SKM-1 (cell line): ENCODE measurements around the gene CDK10.
"Not testable (repeated sequence)": the region's sequence is repeated elsewhere in the genome, so short reads cannot be mapped to it uniquely, and the experiment has no call there.

Experiments used
- DNase-seq: peaks from one replicate; lab custom pipeline; 2025; ENCODE audit not compliant: unreplicated experiment; lab: John Stamatoyannopoulos, UW

CDK10 gene

DNA sequence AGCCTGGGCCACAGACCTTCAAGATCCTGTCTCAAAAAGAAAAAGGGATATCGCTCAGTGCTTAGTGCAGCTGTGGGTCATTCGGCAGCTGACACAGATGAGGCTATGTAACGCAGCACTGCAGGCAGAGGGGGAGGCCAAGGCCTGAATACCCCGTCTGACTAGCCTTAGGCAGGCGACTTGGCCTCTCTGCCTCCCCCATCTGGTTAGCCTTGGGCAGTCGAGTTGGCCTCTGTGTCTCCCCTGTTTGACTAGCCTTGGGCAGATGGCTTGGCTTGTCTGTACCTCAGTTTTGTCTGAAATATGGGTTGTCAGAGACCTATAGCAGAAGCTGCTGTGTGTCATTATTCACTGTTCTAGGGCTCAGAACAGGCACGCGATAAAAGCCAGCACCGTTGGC is 18.9 kb upstream of the CDK10 start:
- no peak for DNase-seq

DNA sequence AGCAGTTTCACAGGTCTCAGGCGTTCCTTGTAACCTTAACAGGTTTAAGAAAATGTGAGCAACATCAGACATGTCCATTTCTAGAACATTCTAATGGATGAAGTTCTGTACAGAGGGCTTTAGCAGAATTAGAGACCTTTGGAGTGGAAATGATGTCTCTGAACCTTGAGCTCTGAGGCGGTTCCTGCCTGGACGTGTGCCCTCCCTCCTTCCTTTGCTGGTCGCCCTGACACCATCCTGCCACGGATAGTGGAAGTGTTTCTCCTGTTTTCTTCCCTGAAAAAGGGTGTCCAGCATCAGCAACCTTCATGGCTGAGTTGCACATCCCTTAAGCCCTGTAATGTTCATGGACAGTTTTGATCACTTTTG is 17.7 kb upstream of the CDK10 start:
- no peak for DNase-seq

DNA sequence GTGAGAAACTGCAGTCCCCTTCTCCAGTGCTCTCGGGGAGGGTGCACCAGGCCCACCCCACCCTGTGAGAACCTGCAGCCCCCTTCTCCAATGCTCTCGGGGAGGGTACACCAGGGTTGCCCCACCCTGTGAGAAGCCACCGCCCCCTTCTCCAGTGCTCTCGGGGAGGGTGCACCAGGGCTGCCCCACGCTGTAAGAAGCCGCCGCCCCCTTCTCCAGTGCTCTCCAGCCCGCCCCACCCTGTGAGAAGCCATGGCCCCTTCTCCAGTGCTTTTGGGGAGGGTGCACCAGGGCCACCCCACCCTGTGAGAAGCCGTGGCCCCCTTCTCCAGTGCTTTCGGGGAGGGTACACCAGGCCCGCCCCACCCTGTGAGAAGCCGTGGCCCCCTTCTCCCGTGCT is 16.7 kb upstream of the CDK10 start:
- DNase-seq, result no peak

DNA sequence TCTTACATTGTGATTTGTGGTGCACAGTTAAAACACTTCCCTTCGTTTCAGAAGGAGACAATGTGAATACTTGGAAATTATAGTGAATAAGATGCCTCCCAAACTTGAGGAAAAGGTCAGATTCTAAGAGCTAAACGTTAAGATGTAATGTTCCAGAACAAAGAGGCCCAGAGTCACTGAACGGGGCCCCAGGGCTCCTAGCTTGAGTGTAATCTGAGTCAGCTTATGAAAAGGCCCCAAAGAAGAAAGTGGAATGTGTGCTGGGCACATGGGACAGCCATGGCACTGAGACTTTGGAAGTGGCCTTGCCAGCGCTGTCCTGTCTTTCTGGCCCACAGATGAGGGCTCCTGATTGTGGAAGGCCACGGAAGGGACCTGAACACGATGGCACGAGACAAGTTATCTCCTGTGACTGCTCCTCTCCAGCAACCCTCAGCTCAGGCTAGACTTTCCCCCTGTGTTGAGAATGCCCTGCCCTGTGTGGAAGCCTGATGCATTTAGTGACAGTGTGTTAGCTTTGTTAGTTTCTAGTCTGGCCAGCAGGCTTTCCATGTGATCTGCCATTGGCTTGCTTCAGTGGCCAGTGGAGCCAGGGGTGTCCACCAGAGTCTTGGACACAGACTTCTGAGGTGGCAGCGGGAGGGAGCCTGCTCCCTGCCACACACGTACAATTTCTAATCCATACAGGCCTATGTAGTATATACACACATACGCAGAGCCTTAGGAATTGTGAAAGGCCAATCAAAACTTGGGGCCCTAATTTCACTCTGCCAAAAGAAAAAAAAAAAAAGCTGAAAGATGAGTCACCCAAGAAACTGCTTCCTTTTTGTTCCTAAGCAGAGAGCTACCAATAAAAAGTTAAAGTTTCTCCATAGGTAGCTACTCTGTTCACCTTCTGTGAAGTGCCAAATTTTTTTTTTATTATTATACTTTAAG is 15.7 kb upstream of the CDK10 start:
- DNase-seq, result no peak

DNA sequence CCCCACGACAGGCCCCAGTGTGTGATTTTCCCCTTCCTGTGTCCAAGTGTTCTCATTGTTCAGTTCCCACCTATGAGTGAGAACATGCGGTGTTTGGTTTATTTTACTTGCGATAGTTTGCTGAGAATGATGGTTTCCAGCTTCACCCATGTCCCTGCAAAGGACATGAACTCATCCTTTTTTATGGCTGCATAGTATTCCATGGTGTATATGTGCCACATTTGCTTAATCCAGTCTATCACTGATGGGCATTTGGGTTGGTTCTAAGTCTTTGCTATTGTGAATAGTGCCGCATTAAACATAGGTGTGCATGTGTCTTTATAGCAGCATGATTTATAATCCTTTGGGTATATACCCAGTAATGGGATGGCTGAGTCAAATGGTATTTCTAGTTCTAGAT is 14.9 kb upstream of the CDK10 start:
- DNase-seq, result not testable (repeated sequence)

DNA sequence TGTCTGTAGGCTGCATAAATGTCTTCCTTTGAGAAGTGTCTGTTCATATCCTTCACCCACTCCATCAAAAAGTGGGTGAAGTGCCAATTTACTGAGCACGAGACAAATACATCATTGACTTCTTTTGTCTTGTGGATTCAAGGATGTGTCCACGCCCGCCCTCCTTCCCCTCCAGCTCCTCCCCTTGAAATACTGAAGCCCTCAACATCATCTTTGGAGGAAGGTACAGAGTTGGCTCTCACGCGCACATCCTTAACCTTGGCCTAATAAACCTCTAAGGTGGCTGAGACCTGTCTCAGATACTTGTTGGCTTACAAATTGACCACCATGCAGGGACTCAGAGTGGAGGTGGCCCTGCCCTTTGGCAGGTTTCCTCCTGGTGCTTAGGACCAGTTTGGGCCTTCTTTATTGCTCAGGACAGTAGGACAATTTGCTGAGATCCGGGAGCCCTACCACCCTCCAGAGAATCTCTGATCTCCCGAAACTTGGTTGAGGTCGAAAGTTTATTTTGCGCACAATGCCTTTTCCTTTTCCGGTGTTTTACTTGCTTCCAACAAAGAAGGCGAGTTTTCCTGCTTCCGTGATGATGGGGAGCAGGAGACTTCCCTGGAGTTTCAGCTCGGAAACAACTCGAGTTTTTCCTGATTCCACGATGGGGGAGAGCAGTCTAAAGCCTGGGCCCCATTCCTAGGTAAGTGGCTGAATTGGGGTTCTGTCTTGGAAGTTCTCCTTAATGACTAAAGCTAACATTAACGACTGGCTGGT is 14.1 kb upstream of the CDK10 start:
- DNase-seq, result no peak

DNA sequence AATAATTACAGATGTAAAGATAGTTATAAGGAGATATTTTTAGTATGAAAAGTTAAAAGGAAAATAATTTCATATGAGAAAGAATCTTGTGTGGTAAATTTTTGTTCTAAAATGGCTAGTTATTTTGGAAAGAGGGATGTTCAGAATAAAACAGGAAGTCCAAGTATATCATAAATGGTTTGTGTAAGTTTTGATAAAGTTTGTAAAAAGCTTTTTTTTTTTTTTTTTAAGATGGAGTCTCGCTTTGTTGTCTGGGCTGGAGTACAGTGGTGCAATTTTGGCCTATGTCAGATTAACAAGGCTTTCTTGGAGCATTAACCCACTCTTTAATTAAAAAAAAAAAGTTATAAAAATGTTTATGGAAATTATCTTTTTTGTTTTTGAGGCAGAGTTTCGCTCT is 8.2 kb upstream of the CDK10 start:
- DNase-seq, result no peak

DNA sequence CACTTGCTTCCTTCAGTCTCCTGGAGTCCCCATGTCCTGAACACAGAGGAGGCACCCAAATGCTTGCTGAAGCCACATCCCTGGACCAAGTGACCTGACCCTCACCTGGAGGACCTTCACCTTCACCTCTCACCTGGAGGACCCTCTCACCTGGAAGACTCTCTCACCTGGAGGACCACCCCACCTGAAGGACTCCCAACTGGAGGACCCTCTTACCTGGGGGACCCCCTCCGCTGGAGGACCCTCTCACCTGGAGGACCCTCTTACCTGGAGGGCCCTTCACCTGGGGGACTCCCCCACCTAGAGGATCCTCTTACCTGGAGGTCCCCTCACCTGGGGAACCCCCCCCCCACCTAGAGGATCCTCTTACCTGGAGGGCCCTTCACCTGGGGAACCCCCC is 573 bp upstream of the CDK10 start:
- no peak for DNase-seq

DNA sequence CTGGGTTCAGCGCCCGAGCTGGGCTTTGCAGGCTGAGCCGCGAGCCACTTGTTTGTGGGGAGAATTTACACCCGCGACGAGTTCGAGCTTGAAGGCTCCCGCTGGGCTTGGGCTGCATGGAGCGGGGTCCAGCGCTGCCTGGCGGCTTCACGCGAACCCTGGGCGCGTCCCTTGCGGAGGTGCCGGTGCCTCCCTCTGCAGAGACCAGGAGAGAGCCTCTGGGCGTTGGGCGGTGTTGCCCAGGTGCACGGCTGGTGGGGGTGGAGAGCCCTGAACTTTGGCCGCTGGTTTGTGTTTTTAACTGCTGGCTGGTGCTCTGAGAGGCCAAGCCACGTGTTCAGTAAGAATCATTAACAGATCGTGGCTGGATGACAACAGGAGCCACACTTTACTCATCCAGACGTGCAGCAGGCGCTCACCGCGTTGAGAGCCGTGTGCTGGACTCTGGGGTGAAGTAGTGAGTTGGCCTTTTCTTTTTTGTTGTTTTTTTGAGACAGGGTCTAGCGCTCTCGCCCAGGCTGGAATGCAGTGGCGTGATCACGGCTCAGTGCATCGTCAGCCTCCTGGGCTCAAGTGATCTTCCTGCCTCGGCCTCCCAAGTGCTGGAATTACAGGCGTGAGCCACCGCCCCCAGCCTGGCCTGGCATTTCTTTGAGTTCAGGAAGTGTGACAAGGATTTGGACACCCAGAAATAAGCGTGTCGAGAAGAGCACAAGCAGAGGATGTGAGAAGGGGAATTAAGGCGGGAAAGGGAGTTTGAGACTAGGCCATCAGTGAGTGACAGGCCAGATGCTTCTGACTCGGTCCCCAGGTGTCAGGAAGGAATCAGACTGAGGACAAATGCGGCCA is 827 bp downstream of the CDK10 start:
- no peak for DNase-seq

DNA sequence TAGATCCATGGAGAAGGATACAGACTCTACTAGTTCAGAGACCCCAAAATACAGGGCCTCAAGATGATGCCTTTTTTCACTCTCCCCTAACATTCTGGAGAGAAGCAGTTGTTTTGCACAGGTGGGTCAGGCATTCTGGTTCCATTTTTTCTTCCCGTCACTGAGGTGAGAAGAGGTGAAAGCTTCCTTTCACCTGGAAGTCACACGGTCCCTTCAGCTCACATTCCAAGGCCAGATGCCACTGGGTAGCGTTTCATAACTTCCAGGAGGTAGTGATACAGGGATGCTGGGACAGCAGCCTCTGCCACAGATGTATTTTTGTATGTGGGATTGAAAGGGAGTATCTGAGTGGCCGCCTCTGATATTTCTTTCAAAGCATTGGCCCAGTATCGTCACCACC is 1.9 kb downstream of the CDK10 start:
- DNase-seq, result no peak

DNA sequence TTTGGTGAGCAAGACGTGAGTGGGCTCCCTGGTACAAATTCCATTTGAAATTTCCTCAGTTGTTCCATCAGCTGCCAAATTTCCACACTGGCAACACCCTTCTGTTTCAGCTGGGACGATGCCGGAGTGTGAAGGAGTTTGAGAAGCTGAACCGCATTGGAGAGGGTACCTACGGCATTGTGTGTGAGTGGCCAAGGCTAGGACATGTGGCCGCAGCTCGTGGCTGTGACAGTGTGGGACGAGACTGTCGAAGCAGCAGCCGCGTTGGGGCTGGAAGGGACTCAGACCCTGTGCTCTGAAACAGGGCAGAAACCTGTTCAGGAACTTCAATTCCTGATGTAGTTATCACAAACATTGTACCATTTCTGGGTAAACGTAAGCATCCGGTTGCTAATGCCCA is 2.7 kb downstream of the CDK10 start:
- DNase-seq, result no peak

DNA sequence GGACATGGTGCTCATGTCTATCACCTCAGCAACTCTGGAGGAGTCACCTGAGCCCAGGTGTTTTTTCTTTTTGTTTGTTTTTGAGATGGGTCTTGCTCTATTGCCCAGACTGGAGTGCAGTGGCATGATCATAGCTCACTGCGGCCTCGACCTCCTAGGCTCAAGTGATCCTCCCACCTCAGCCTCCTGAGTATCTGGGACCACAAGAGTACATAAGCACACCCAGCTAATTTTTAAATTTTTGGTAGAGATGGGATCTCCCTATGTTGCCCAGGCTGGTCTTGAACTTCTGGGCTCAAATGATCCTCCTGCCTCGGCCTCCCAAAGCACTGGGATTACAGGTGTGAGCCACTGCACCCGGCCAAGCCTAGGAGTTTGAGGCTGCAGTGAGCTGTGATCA is 3.1 kb downstream of the CDK10 start:
- not testable (repeated sequence) for DNase-seq

DNA sequence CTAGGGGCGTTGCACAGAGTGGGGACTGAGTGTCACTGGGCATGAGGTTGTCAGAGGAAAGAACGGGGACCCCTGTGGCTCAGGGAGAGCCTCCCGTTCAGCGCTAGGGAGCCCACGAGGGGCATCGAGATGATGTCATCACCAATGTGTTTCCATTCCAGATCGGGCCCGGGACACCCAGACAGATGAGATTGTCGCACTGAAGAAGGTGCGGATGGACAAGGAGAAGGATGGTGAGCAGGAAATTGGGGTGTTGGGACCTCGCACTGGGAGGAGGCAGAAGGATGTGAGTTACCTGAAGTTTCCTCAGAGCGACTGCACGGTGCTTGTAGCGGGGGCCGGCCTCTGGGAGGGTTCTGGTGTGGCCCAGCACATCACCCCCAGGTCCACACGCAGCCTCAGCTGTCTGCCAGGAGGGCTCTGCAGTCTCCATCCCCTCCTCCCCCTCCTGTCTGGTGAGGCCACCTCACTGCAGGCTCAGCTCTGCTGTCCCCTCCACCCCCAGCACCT is 4.0 kb downstream of the CDK10 start:
- no peak for DNase-seq

DNA sequence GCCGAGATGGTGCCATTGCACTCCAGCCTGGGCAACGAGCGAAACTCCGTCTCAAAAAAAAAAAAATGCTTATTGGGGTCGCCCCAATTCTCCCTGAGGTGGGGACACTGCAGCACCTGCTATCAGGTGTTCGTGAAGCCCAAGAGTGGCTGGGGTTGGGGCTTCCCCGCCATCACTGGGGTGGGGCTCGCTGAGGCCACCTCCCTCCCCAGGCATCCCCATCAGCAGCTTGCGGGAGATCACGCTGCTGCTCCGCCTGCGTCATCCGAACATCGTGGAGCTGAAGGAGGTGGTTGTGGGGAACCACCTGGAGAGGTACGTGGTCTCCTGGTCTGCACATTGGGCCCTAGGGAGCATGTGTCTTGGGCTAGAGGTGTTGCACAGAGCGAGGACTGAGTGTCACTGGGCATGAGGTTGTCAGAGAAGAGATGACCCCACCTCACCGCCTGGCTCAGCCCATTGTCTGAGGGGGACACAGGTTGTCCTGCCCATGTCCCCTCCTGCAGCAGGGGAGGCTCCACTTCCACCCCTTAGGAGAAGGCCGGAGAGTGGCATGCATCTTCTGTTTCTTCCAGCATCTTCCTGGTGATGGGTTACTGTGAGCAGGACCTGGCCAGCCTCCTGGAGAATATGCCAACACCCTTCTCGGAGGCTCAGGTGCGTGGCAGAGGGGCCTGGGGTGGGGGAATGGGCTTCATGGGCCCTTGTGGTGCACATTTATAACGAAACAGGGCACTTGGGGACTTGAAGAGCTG is 4.9 kb downstream of the CDK10 start:
- DNase-seq, result no peak

DNA sequence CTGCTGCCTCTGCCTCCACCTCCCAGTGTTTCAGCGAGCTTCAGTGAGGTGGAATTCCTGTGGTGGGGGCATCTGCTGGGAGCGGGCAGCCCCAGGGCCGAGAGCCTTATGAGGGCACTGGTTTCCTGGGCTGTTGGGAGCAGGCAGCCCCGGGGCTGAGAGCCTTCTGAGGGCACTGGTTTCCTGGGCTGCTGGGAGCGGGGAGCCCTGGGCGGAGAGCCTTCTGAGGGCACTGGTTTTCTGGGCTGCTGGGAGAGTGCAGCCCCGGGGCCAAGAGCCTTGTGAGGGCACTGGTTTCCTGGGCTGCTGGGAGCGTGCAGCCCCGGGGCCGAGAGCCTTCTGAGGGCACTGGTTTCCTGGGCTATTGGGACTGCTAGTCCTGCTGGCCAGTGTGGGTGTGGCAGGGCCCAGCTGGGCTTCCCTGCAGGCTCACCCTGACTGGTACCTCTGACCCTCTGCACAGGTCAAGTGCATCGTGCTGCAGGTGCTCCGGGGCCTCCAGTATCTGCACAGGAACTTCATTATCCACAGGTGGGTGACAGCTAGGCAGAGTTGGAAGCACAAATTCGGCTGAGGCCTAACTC is 5.6 kb downstream of the CDK10 start:
- no peak for DNase-seq

DNA sequence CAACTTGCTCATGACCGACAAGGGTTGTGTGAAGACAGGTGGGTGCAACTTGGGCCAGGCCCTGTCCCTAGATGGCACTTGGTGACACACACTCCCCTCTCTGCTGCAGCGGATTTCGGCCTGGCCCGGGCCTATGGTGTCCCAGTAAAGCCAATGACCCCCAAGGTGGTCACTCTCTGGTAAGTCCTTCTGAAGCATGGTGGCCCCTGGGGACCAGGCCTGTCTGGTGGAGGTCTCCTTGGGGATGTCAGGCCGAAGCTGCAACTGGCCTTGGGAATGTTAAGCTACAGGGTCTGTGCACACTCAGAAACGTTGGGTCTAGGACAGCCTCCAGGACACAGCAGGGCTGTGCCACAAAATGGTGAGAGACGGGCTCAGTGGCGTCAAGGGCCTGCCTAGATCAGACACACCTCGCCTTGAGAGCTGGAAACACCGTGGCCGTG is 6.8 kb downstream of the CDK10 start:
- DNase-seq, result no peak

DNA sequence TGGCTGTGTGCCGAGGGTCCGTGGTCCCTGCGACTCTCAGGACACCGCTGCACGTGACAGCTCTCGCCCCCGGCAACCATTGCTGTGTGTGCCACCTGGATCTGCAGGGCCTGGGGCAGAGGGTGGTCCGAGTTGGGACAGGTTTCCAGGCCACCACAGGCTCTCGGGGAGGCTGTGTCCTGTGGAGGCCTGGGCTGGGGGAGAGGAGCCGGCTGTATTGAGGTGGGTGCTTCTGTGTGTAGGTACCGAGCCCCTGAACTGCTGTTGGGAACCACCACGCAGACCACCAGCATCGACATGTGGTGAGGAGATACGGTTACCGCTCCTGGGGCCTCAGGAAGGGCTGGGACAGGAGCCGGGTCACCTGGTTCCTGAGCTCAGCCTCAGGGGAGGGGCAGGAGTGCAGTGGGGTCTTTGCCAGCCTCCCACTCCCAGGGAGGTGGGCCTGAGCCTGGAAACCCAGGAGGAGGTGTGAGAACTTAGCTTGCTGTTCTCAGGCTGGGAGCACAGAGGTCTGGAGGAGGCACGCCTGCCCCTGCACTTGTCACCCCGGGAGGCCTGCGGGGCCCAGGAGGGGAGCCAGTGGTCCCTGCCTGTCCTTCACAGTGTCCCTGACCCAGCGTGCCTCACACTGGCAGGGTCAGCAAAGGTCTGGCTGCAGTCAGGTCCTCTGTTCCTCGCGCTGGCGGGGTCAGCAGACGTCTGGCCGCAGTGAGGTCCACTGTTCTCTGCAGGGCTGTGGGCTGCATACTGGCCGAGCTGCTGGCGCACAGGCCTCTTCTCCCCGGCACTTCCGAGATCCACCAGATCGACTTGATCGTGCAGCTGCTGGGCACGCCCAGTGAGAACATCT is 7.7 kb downstream of the CDK10 start:
- DNase-seq, result no peak

DNA sequence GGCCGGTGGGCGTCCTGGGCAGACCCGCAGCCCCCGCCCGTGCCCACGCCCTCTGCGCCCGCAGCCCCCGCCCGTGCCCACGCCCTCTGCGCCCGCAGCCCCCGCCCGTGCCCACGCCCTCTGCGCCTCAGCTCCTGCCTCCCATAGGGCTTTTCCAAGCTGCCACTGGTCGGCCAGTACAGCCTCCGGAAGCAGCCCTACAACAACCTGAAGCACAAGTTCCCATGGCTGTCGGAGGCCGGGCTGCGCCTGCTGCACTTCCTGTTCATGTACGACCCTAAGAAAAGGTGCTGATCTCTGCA is 8.2 kb downstream of the CDK10 start:
- not testable (repeated sequence) for DNase-seq

DNA sequence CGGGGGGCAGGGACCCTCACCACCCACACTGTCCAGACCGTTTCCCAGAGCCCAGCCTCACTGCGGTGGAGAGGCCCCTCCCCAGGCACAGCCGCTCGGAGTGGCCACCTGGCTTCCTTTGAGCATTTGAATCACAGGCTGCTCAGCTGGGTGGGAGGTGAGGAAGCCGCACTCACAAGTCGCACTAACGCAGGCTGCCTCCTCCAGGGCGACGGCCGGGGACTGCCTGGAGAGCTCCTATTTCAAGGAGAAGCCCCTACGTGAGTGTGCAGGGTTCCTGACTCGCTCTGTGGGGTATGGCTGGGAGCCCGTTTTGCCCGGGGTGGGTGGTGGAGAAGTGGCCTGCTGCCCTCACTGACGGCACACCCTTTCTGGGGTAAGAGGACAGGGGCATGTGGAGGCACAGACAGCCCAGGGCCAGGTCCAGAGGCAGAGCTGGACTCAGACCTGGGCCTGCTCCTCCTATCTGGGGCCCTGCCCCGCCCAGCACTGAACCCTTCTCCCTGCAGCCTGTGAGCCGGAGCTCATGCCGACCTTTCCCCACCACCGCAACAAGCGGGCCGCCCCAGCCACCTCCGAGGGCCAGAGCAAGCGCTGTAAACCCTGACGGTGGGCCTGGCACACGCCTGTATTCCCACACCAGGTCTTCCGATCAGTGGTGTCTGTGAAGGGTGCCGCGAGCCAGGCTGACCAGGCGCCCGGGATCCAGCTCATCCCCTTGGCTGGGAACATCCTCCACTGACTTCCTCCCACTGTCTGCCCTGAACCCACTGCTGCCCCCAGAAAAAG is 8.8 kb downstream of the CDK10 start:
- no peak for DNase-seq
